IMR-90 (cell line): ENCODE results near the gene BATF2. TPM values are rescaled to one million over a fixed set of nuclear protein-coding genes. Genes with fewer than 3 reads are reported as not detected.

Experiments used
- ATAC-seq: fragments of 200-7000 bp; cut with Tn5 transposase; 2 replicates; pipeline ENCODE4 v1.9.1; 2020; ENCODE audit warnings: low read depth, mild to moderate bottlenecking, moderate library complexity
- BruUV-seq: library from RNA; stranded (reverse); fragments of 400-500 nt; replicated peaks from 2 replicates; lab custom pipeline; 2021; lab: Mats Ljungman, UMichigan
- CTCF ChIA-PET: fragments of 300-600 bp; formaldehyde crosslinking; extraction: SDS; loops from one replicate; lab custom pipeline; 2021; ENCODE audit warnings: antibody characterized with exemption; lab: Yijun Ruan, JAX
- POLR2A ChIA-PET: fragments of 300-600 bp; sonication (Branson Sonifier 250); formaldehyde crosslinking; loops from one replicate; lab custom pipeline; 2022; ENCODE audit warnings: antibody characterized with exemption; ENCODE audit not compliant: unreplicated experiment; lab: Charles Lee
- DNase-seq: peaks from one replicate; pipeline ENCODE4 v3.0.0; 2013
- H2AFZ ChIP-seq: replicated peaks from 2 replicates; pipeline ENCODE3; 2013; ENCODE audit warnings: low read length, mild to moderate bottlenecking; ENCODE audit not compliant: poor library complexity
- H2AK5ac ChIP-seq: 2 replicates; pipeline ENCODE4 v1.6.1; 2013; ENCODE audit warnings: low read depth, low read length, inconsistent platforms
- H2AK9ac ChIP-seq: replicated peaks from 2 replicates; pipeline ENCODE3; 2013; ENCODE audit warnings: mild to moderate bottlenecking, low read depth, low read length, moderate library complexity; ENCODE audit not compliant: poor library complexity
- H2BK120ac ChIP-seq: 2 replicates; pipeline ENCODE4 v1.6.1; 2013; ENCODE audit warnings: low read depth, low read length, inconsistent platforms
- H2BK15ac ChIP-seq: 3 replicates; pipeline ENCODE4 v1.6.1; 2013; ENCODE audit warnings: low read depth, low read length, inconsistent platforms
- H2BK20ac ChIP-seq: 2 replicates; pipeline ENCODE4 v1.6.1; 2013; ENCODE audit warnings: low read depth, mild to moderate bottlenecking, inconsistent platforms, low read length, moderate library complexity
- H2BK5ac ChIP-seq: 2 replicates; pipeline ENCODE4 v1.6.1; 2013; ENCODE audit warnings: mild to moderate bottlenecking, low read depth, low read length, inconsistent platforms; ENCODE audit not compliant: poor library complexity, severe bottlenecking
- H3K14ac ChIP-seq: replicated peaks from 2 replicates; pipeline ENCODE4 v1.6.1; 2013; ENCODE audit warnings: low read depth, low read length, inconsistent platforms
- H3K18ac ChIP-seq: 2 replicates; pipeline ENCODE4 v1.6.1; 2013; ENCODE audit warnings: low read depth, low read length, control low read depth
- H3K23ac ChIP-seq: 2 replicates; pipeline ENCODE4 v1.6.1; 2013; ENCODE audit warnings: low read depth, low read length, inconsistent platforms
- H3K27ac ChIP-seq: 2 replicates; pipeline ENCODE4 v1.5.1; 2013; ENCODE audit warnings: mild to moderate bottlenecking, control low read depth, low read length; ENCODE audit not compliant: insufficient read depth
- H3K27me3 ChIP-seq: 2 replicates; pipeline ENCODE4 v1.6.1; 2013; ENCODE audit warnings: low read length; ENCODE audit not compliant: control insufficient read depth, insufficient read depth
- H3K36me3 ChIP-seq: 2 replicates; pipeline ENCODE4 v1.6.1; 2013; ENCODE audit warnings: low read length, mixed read lengths; ENCODE audit not compliant: control insufficient read depth, insufficient read depth
- H3K4ac ChIP-seq: 2 replicates; pipeline ENCODE4 v1.6.1; 2013; ENCODE audit warnings: low read depth, low read length, inconsistent platforms
- H3K4me1 ChIP-seq: 2 replicates; pipeline ENCODE4 v1.6.1; 2013; ENCODE audit warnings: low read length, mixed read lengths; ENCODE audit not compliant: control insufficient read depth, insufficient read depth
- H3K4me2 ChIP-seq: 2 replicates; pipeline ENCODE4 v1.6.1; 2013; ENCODE audit warnings: low read depth, mild to moderate bottlenecking, control low read depth, low read length, moderate library complexity
- H3K4me3 ChIP-seq: 2 replicates; pipeline ENCODE4 v1.5.1; 2013; ENCODE audit warnings: low read depth, mild to moderate bottlenecking, control low read depth, low read length, moderate library complexity; ENCODE audit not compliant: insufficient read depth
- H3K56ac ChIP-seq: 2 replicates; pipeline ENCODE4 v1.6.1; 2013; ENCODE audit warnings: low read length, inconsistent platforms; ENCODE audit not compliant: insufficient read depth; ENCODE audit errors: extremely low read depth
- H3K79me1 ChIP-seq, 2 experiments: 2 replicates each; pipeline ENCODE4 v1.6.1; 2013; ENCODE audit warnings: low read length in 2 of 2, inconsistent platforms in 1 of 2, low read depth in 1 of 2
- H3K9ac ChIP-seq: 2 replicates; pipeline ENCODE4 v1.6.1; 2013; ENCODE audit warnings: low read depth, low read length, control low read depth
- H3K9me1 ChIP-seq: 2 replicates; pipeline ENCODE4 v1.6.1; 2013; ENCODE audit warnings: low read length, inconsistent platforms; ENCODE audit not compliant: insufficient read depth
- H3K9me3 ChIP-seq: 2 replicates; pipeline ENCODE4 v1.6.1; 2013; ENCODE audit warnings: low read length; ENCODE audit not compliant: control insufficient read depth, insufficient read depth
- H4K20me1 ChIP-seq: 2 replicates; pipeline ENCODE4 v1.6.1; 2013; ENCODE audit warnings: low read length, inconsistent platforms; ENCODE audit not compliant: insufficient read depth
- H4K5ac ChIP-seq: 2 replicates; pipeline ENCODE4 v1.6.1; 2013; ENCODE audit warnings: mild to moderate bottlenecking, low read depth, low read length, control low read depth
- H4K8ac ChIP-seq, 2 experiments: 2 replicates each; pipeline ENCODE4 v1.6.1; 2013; ENCODE audit warnings: low read depth in 2 of 2, low read length in 2 of 2, control low read depth in 1 of 2, inconsistent platforms in 1 of 2
- H4K91ac ChIP-seq: 2 replicates; pipeline ENCODE4 v1.6.1; 2013; ENCODE audit warnings: low read depth, low read length, inconsistent platforms; ENCODE audit not compliant: insufficient read depth
- BHLHE40 ChIP-seq: fragments of 150-350 bp; IDR thresholded peaks from 2 replicates; pipeline ENCODE4 v1.6.1; 2016; ENCODE audit warnings: mild to moderate bottlenecking, low read depth, low read length
- CHD1 ChIP-seq: IDR thresholded peaks from 2 replicates; pipeline ENCODE4 v1.6.1; 2012; ENCODE audit warnings: low read depth, low read length, improper control_type of control experiment
- FOS ChIP-seq: fragments of 150-350 bp; IDR thresholded peaks from 2 replicates; pipeline ENCODE4 v1.6.1; 2016; ENCODE audit warnings: low read depth, low read length
- MAZ ChIP-seq: IDR thresholded peaks from 2 replicates; pipeline ENCODE4 v1.6.1; 2012; ENCODE audit warnings: low read depth, mild to moderate bottlenecking, low read length, improper control_type of control experiment, moderate library complexity, borderline replicate concordance
- MXI1 ChIP-seq: IDR thresholded peaks from 2 replicates; pipeline ENCODE4 v1.6.1; 2012; ENCODE audit warnings: low read depth, mild to moderate bottlenecking, low read length, moderate library complexity, borderline replicate concordance
- NFE2L2 ChIP-seq: fragments of 150-350 bp; IDR thresholded peaks from 2 replicates; pipeline ENCODE4 v1.6.1; 2016; ENCODE audit warnings: low read depth, mild to moderate bottlenecking, low read length
- RAD21 ChIP-seq: IDR thresholded peaks from 2 replicates; pipeline ENCODE4 v1.6.1; 2012; ENCODE audit warnings: low read length, improper control_type of control experiment
- RCOR1 ChIP-seq: IDR thresholded peaks from 2 replicates; pipeline ENCODE4 v1.6.1; 2012; ENCODE audit warnings: mild to moderate bottlenecking, low read length, improper control_type of control experiment; ENCODE audit not compliant: insufficient replicate concordance
- RFX5 ChIP-seq: IDR thresholded peaks from 2 replicates; pipeline ENCODE4 v1.8.0; 2012; ENCODE audit warnings: low read depth, mild to moderate bottlenecking, low read length, moderate library complexity
- SMC3 ChIP-seq: fragments of 150-350 bp; IDR thresholded peaks from 2 replicates; pipeline ENCODE4 v1.6.1; 2016; ENCODE audit warnings: low read depth, mild to moderate bottlenecking, antibody characterized with exemption, low read length, moderate library complexity
- WGBS, 2 experiments: methylation state at CpG; one replicate each; pipeline versions ENCODE4 v1.1.5 to v1.1.7; 2013; ENCODE audit warnings: missing lambda C conversion rate in 2 of 2; ENCODE audit not compliant: insufficient read length in 1 of 2; ENCODE audit errors: extremely low coverage in 2 of 2; 5-methylcytosine and 5-hydroxymethylcytosine counted together
- dilution Hi-C: fragments of 300-500 bp; cut with HindIII; formaldehyde crosslinking; loops from one replicate; pipeline ENCODE4 v1.14.3; 2018; ENCODE audit warnings: low sequenced_read_pairs; ENCODE audit not compliant: unreplicated experiment
- in situ Hi-C: fragments of 300-500 bp; cut with MboI; formaldehyde crosslinking; loops from 3 replicates; pipeline ENCODE4 v1.14.3; 2019; ENCODE audit warnings: low sequenced_read_pairs, inconsistent platforms, mixed read lengths
- intact Hi-C: fragments of 100-400 bp; cut with micrococcal nuclease; formaldehyde crosslinking; loops from 2 replicates; pipeline ENCODE4 v1.10.0; 2022
- polyA plus RNA-seq, 3 experiments: library from polyadenylated mRNA; depleted of rRNA; stranded (reverse); fragments of >200 nt; gene quantifications; 2 replicates each; pipeline ENCODE4 v1.2.3, GENCODE V29; 2012; ENCODE audit warnings: low replicate concordance in 1 of 3
- total RNA-seq: library from RNA; depleted of rRNA; stranded (reverse); fragments of >200 nt; gene quantifications from 2 replicates; pipeline ENCODE4 v1.2.3, GENCODE V29; 2012
- TF ChIP-seq, protein P1 (sequence below): conservative IDR thresholded peaks from 2 replicates; pipeline ENCODE4 v1.5.1; 2012; ENCODE audit warnings: mild to moderate bottlenecking, low read depth, low read length, improper control_type of control experiment
- TF ChIP-seq, protein P2 (sequence below): fragments of 150-350 bp; IDR thresholded peaks from 2 replicates; pipeline ENCODE4 v1.6.1; 2017; ENCODE audit warnings: mild to moderate bottlenecking, antibody characterized with exemption, low read length, low read depth
- TF ChIP-seq, protein P3 (sequence below): fragments of 150-350 bp; IDR thresholded peaks from 2 replicates; pipeline ENCODE4 v1.6.1; 2016; ENCODE audit warnings: low read depth, mild to moderate bottlenecking, low read length, moderate library complexity, borderline replicate concordance

BATF2 gene
- total and polyA plus RNA-seq, 2 of the 4 experiments (the other 2 are of a cell fraction), result 0.36 to 1.2 TPM

DNA sequence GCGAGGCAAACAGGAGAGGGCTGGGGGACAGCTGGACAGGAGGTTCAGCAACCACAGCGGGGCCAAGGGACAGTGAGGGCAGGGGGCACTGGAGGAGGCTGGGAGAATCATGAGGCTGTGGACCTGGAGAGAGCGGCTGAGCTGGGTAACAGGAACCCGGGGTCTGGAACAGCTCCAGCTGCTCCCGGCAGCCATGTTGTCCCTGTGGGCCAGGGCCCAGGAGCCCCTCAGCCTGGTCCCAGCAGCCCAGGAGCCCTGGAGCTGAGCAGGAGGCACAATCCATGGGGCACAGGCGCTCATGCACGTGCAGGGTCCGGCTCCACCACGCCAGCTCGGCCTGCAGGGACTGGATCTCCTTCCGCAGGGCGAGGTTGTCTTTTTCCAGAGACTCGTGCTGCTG lies 7.4 kb downstream of the BATF2 start:
- no peak overlapping the region for H4K91ac ChIP-seq
- H3K36me3 ChIP-seq, result no peaks in the 10 kb centered on the region
- no peak overlapping the region for H3K4me3 ChIP-seq
- no peaks in the 10 kb centered on the region for H3K79me1 ChIP-seq
- H3K27ac ChIP-seq, result no peak overlapping the region
- no peak overlapping the region for H3K4me2 ChIP-seq
- DNase-seq (no peak), ATAC-seq (no peak)
- no peak overlapping the region for H3K56ac ChIP-seq
- WGBS, 2 experiments, result 74% methylated on average over 5 of the region's 13 CpGs; no CpG with 5 or more reads in 1 of the 2 experiments
- no peak overlapping the region for H3K23ac ChIP-seq
- H3K14ac ChIP-seq, result no peak overlapping the region
- no peak overlapping the region for H4K5ac ChIP-seq
- no peaks in the 10 kb centered on the region; the same call in 1 of the 2 replicates for H3K27me3 ChIP-seq
- H3K9me3 ChIP-seq, result no peaks in the 10 kb centered on the region
- H3K9me1 ChIP-seq, result no peaks in the 10 kb centered on the region
- H3K4me1 ChIP-seq, result no peaks in the 10 kb centered on the region
- no peaks in the 10 kb centered on the region for H4K20me1 ChIP-seq
- BruUV-seq, result no TSS peak
- H2BK15ac ChIP-seq, result no peak overlapping the region
- dilution Hi-C loops (no loop called here), intact Hi-C loops (loop anchor here (5.0 kb wide), 1 partner anchor 42 kb away; no protein-coding TSS in a partner anchor), in situ Hi-C loops (no loop called here)
- TF ChIP-seq, protein P1, sequence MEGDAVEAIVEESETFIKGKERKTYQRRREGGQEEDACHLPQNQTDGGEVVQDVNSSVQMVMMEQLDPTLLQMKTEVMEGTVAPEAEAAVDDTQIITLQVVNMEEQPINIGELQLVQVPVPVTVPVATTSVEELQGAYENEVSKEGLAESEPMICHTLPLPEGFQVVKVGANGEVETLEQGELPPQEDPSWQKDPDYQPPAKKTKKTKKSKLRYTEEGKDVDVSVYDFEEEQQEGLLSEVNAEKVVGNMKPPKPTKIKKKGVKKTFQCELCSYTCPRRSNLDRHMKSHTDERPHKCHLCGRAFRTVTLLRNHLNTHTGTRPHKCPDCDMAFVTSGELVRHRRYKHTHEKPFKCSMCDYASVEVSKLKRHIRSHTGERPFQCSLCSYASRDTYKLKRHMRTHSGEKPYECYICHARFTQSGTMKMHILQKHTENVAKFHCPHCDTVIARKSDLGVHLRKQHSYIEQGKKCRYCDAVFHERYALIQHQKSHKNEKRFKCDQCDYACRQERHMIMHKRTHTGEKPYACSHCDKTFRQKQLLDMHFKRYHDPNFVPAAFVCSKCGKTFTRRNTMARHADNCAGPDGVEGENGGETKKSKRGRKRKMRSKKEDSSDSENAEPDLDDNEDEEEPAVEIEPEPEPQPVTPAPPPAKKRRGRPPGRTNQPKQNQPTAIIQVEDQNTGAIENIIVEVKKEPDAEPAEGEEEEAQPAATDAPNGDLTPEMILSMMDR, result no peak
- TF ChIP-seq NFE2L2, result no peak
- TF ChIP-seq CHD1, result no peak
- no peak for TF ChIP-seq RFX5
- TF ChIP-seq, protein P2, sequence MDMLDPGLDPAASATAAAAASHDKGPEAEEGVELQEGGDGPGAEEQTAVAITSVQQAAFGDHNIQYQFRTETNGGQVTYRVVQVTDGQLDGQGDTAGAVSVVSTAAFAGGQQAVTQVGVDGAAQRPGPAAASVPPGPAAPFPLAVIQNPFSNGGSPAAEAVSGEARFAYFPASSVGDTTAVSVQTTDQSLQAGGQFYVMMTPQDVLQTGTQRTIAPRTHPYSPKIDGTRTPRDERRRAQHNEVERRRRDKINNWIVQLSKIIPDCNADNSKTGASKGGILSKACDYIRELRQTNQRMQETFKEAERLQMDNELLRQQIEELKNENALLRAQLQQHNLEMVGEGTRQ, result no peak
- no peak for TF ChIP-seq RAD21
- TF ChIP-seq FOS, result no peak
- no peak for TF ChIP-seq BHLHE40
- TF ChIP-seq, protein P3, sequence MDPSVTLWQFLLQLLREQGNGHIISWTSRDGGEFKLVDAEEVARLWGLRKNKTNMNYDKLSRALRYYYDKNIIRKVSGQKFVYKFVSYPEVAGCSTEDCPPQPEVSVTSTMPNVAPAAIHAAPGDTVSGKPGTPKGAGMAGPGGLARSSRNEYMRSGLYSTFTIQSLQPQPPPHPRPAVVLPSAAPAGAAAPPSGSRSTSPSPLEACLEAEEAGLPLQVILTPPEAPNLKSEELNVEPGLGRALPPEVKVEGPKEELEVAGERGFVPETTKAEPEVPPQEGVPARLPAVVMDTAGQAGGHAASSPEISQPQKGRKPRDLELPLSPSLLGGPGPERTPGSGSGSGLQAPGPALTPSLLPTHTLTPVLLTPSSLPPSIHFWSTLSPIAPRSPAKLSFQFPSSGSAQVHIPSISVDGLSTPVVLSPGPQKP, result no peak
- TF ChIP-seq MAZ, result no peak
- no peak for TF ChIP-seq SMC3
- TF ChIP-seq RCOR1, result no peak
- TF ChIP-seq MXI1, result no peak
- H3K18ac ChIP-seq, result no peak overlapping the region
- no peak overlapping the region for H4K8ac ChIP-seq
- no peak overlapping the region for H2BK20ac ChIP-seq
- no peak overlapping the region for H2AK9ac ChIP-seq
- H2BK120ac ChIP-seq, result no peak overlapping the region
- no peak overlapping the region for H3K4ac ChIP-seq
- no peak overlapping the region for H2AK5ac ChIP-seq
- CTCF ChIA-PET, result no interaction called here
- H2BK5ac ChIP-seq, result no peak overlapping the region
- POLR2A ChIA-PET, result no interaction called here
- no peak overlapping the region for H2AFZ ChIP-seq
- no peak overlapping the region for H3K9ac ChIP-seq
